Neuronal stem cell (in vitro differentiated cells): Measurements from ENCODE around the gene ZCCHC24.
A peak's percentile ranks its signal among the peaks of the same experiment; 100 is the strongest.

ENCODE experiments used
- DNase-seq: peaks from one replicate; pipeline ENCODE4 v3.0.0-alpha.2; 2013; ENCODE audit warnings: low spot score
- H2AFZ ChIP-seq: one replicate; pipeline ENCODE4 v1.6.1; 2013; ENCODE audit warnings: mild to moderate bottlenecking, low read length, inconsistent platforms
- H2AK5ac ChIP-seq: 2 replicates; pipeline ENCODE4 v1.6.1; 2013; ENCODE audit warnings: low read depth, mild to moderate bottlenecking, inconsistent platforms, low read length, moderate library complexity, mixed read lengths
- H2BK120ac ChIP-seq: 2 replicates; pipeline ENCODE4 v1.6.1; 2013; ENCODE audit warnings: low read depth, mild to moderate bottlenecking, inconsistent platforms, low read length, moderate library complexity, mixed read lengths
- H2BK12ac ChIP-seq: one replicate; pipeline ENCODE4 v1.6.1; 2013; ENCODE audit warnings: low read length, inconsistent platforms
- H2BK15ac ChIP-seq: 2 replicates; pipeline ENCODE4 v1.6.1; 2013; ENCODE audit warnings: mild to moderate bottlenecking, low read length, inconsistent platforms, mixed read lengths
- H2BK5ac ChIP-seq: one replicate; pipeline ENCODE4 v1.6.1; 2013; ENCODE audit warnings: inconsistent platforms, mild to moderate bottlenecking, low read length, moderate library complexity
- H3K14ac ChIP-seq: one replicate; pipeline ENCODE4 v1.6.1; 2013; ENCODE audit warnings: low read length, inconsistent platforms
- H3K18ac ChIP-seq: 2 replicates; pipeline ENCODE4 v1.6.1; 2013; ENCODE audit warnings: low read length, inconsistent platforms
- H3K23ac ChIP-seq: 2 replicates; pipeline ENCODE4 v1.6.1; 2013; ENCODE audit warnings: low read depth, mild to moderate bottlenecking, mixed read lengths, low read length, inconsistent platforms; ENCODE audit not compliant: poor library complexity
- H3K27ac ChIP-seq: replicated peaks from 3 replicates; pipeline ENCODE4 v1.5.1; 2013; ENCODE audit warnings: low read length, inconsistent platforms
- H3K27me3 ChIP-seq, 3 experiments: 2 replicates each; pipeline ENCODE4 v1.6.1; 2013; ENCODE audit warnings: low read length in 3 of 3, mild to moderate bottlenecking in 2 of 3, inconsistent platforms in 1 of 3, low read depth in 1 of 3, mixed read lengths in 1 of 3, moderate library complexity in 1 of 3; ENCODE audit not compliant: control insufficient read depth in 3 of 3, insufficient read depth in 3 of 3
- H3K36me3 ChIP-seq, 2 donors: replicated peaks in 1 of 2; 2 replicates each; pipeline ENCODE4 v1.6.1; 2013; ENCODE audit warnings: low read length in 2 of 2; ENCODE audit not compliant: control insufficient read depth in 2 of 2, insufficient read depth in 2 of 2
- H3K4ac ChIP-seq: 2 replicates; pipeline ENCODE4 v1.6.1; 2013; ENCODE audit warnings: inconsistent platforms, mild to moderate bottlenecking, low read length, moderate library complexity
- H3K4me1 ChIP-seq, 2 donors: 1 replicate in 1 of 2; 2 replicates in 1 of 2; pipeline ENCODE4 v1.6.1; 2013; ENCODE audit warnings: low read length in 2 of 2, low read depth in 1 of 2; ENCODE audit not compliant: control insufficient read depth in 2 of 2, insufficient read depth in 1 of 2
- H3K4me2 ChIP-seq: one replicate; pipeline ENCODE4 v1.6.1; 2013; ENCODE audit warnings: mild to moderate bottlenecking, low read length, inconsistent platforms; ENCODE audit not compliant: insufficient read depth, poor library complexity, severe bottlenecking
- H3K4me3 ChIP-seq, 2 donors: 2 replicates each; pipeline ENCODE4 v1.5.1; 2013; ENCODE audit warnings: low read length in 2 of 2, mild to moderate bottlenecking in 2 of 2, inconsistent platforms in 1 of 2, moderate library complexity in 1 of 2
- H3K79me1 ChIP-seq: one replicate; pipeline ENCODE4 v1.6.1; 2013; ENCODE audit warnings: low read depth, mild to moderate bottlenecking, inconsistent platforms, low read length, moderate library complexity
- H3K9ac ChIP-seq: one replicate; pipeline ENCODE4 v1.6.1; 2013; ENCODE audit warnings: mild to moderate bottlenecking, low read depth, low read length, inconsistent platforms; ENCODE audit not compliant: poor library complexity
- H3K9me3 ChIP-seq, 2 donors: replicated peaks in 1 of 2; 2 replicates each; pipeline versions ENCODE3 to v1.6.1; 2013; ENCODE audit warnings: low read length in 2 of 2, mild to moderate bottlenecking in 2 of 2, inconsistent platforms in 1 of 2, low read depth in 1 of 2, mixed read lengths in 1 of 2, moderate library complexity in 1 of 2; ENCODE audit not compliant: control insufficient read depth in 2 of 2, insufficient read depth in 1 of 2
- H4K8ac ChIP-seq: one replicate; pipeline ENCODE4 v1.6.1; 2013; ENCODE audit warnings: low read depth, mild to moderate bottlenecking, inconsistent platforms, low read length, moderate library complexity
- H4K91ac ChIP-seq: one replicate; pipeline ENCODE4 v1.6.1; 2013; ENCODE audit warnings: low read length, low read depth, mild to moderate bottlenecking, inconsistent platforms; ENCODE audit not compliant: poor library complexity
- WGBS, 2 donors: extraction: QIAGEN DNeasy Blood & Tissue Kit; methylation state at CpG; one replicate each; pipeline ENCODE4 v1.1.7; 2013; ENCODE audit warnings: missing lambda C conversion rate in 2 of 2, mixed read lengths in 1 of 2; ENCODE audit not compliant: insufficient read length in 2 of 2, insufficient replicate concordance in 1 of 2; ENCODE audit errors: extremely low coverage in 2 of 2; 5-methylcytosine and 5-hydroxymethylcytosine counted together

The ZCCHC24 gene

DNA sequence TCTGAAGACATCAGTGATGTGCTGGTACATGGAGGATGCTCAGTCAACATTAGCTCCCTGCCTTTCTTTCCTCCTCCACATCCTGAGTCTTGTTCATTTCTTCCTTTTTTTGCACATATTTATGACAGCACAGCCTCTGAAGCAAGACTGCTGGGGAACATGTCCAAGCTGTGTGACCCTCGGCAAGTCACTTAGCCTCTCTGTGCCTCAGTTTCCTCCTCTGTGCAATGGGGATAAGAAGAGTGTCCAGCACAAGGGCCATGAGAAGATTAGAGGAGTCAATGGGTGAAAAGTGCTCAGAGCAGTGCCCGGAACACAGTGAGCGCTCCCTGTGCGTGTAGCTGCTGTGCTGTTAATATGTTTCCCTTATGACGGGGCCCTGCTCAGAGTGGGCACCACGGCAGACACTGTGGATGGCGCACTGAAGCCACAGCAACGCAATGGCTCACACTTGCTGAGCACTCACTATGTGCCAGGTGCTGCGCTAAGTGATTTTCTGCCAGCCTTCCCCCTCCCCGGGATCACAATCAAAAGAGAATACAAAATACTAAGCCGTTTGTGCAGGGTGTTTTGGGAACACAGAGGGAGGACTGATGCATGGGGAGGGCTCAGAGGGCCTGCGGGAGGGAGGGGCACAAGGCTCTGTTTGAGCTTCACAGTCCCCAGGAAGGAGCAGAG is 28.7 kb downstream of the ZCCHC24 start:
- Histone ChIP-seq H2BK15ac (no peak overlapping the region), H2AFZ (no peak overlapping the region), H3K4me2 (no peak overlapping the region), H3K9me3 (no peaks in the 10 kb centered on the region), H4K8ac (no peak overlapping the region), H3K14ac (no peak overlapping the region), H2AK5ac (no peak overlapping the region), H3K4ac (no peak overlapping the region), H2BK120ac (no peak overlapping the region), H3K27me3 (no peaks in the 10 kb centered on the region), H3K36me3 (no peaks in the 10 kb centered on the region), H3K23ac (no peak overlapping the region), H3K79me1 (no peaks in the 10 kb centered on the region), H3K4me1 (peaks cover 0 to 2% of the 10 kb centered on the region in 2 donors), H3K27ac (no peak overlapping the region), H3K9ac (no peak overlapping the region), H2BK12ac (no peak overlapping the region), H3K18ac (peak overlapping the region; percentile 48), H2BK5ac (no peak overlapping the region), H4K91ac (no peak overlapping the region), H3K4me3 (no peak overlapping the region)
- WGBS, 2 donors, result no CpG with 5 or more reads among the region's 12 CpGs
- no peak for DNase-seq

- Histone ChIP-seq H3K4me1 (peaks cover 0 to 2% of the 10 kb centered on the region in 2 donors), H3K14ac (no peak overlapping the region), H2AFZ (no peak overlapping the region), H3K79me1 (no peaks in the 10 kb centered on the region), H3K18ac (no peak overlapping the region), H3K4me3 (no peak overlapping the region), H3K27me3 (no peaks in the 10 kb centered on the region), H3K4ac (no peak overlapping the region), H2BK12ac (no peak overlapping the region), H3K9ac (no peak overlapping the region), H4K91ac (no peak overlapping the region), H4K8ac (no peak overlapping the region), H2BK5ac (no peak overlapping the region), H2AK5ac (no peak overlapping the region), H3K4me2 (no peak overlapping the region), H2BK120ac (no peak overlapping the region), H3K36me3 (no peaks in the 10 kb centered on the region), H3K23ac (no peak overlapping the region), H3K27ac (no peak overlapping the region), H3K9me3 (no peaks in the 10 kb centered on the region), H2BK15ac (no peak overlapping the region)
- DNase-seq, result no peak
- WGBS, 2 donors, result no CpG with 5 or more reads among the region's 12 CpGs
Observed at GRCh38 chr10:79415736-79416577, 29.5 kb downstream of the ZCCHC24 start.

DNA sequence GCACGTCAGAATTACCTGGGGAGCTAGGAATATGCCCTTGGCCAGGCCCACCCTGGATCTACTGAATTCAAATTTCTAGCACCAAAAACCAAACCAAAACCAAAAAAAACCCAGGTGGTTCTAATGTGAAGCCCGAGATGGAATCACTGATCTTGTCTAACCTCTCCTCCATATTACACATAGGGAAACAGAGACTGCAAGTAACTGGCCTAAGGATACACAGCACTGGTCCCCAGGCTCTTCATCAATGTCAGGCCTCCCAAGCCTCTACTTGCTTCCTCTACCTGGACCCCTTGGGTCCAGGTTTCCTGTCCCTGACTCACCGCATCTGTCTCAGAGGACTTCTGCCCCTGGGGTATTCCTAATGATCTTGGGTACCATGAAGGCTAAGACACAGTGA is 30.7 kb downstream of the ZCCHC24 start:
- H3K36me3 ChIP-seq, result no peaks in the 10 kb centered on the region
- H4K91ac ChIP-seq, result no peak overlapping the region
- no peak overlapping the region for H3K4ac ChIP-seq
- H3K27me3 ChIP-seq, result no peaks in the 10 kb centered on the region
- H2BK5ac ChIP-seq, result no peak overlapping the region
- no peak overlapping the region for H3K14ac ChIP-seq
- no peak overlapping the region for H2BK15ac ChIP-seq
- no peak overlapping the region for H3K4me3 ChIP-seq
- H4K8ac ChIP-seq, result no peak overlapping the region
- H3K9ac ChIP-seq, result no peak overlapping the region
- no peak overlapping the region for H3K23ac ChIP-seq
- no peaks in the 10 kb centered on the region for H3K79me1 ChIP-seq
- H3K4me2 ChIP-seq, result no peak overlapping the region
- no peak overlapping the region for H3K18ac ChIP-seq
- no peak overlapping the region for H2BK120ac ChIP-seq
- no peak overlapping the region for H2AK5ac ChIP-seq
- H3K9me3 ChIP-seq, result no peaks in the 10 kb centered on the region
- WGBS, 2 donors, result no CpG with 5 or more reads among the region's 3 CpGs
- H2BK12ac ChIP-seq, result no peak overlapping the region
- H3K27ac ChIP-seq, result no peak overlapping the region
- no peak for DNase-seq
- no peaks in the 10 kb centered on the region for H3K4me1 ChIP-seq
- H2AFZ ChIP-seq, result no peak overlapping the region

GRCh38 chr10:79413196-79413595 is 32.2 kb downstream of the ZCCHC24 start:
- H3K79me1 ChIP-seq, result no peaks in the 10 kb centered on the region
- no peaks in the 10 kb centered on the region for H3K27me3 ChIP-seq
- no peak overlapping the region for H2AK5ac ChIP-seq
- no peaks in the 10 kb centered on the region for H3K36me3 ChIP-seq
- H3K27ac ChIP-seq, result no peak overlapping the region
- no peak overlapping the region for H2BK12ac ChIP-seq
- H3K14ac ChIP-seq, result no peak overlapping the region
- H3K4me2 ChIP-seq, result no peak overlapping the region
- no peak overlapping the region for H2BK15ac ChIP-seq
- no peak overlapping the region for H2BK120ac ChIP-seq
- peak overlapping the region; percentile 40 for H3K18ac ChIP-seq
- no peaks in the 10 kb centered on the region for H3K9me3 ChIP-seq
- H3K9ac ChIP-seq, result no peak overlapping the region
- H2AFZ ChIP-seq, result no peak overlapping the region
- no peak for DNase-seq
- H3K4ac ChIP-seq, result no peak overlapping the region
- H4K8ac ChIP-seq, result no peak overlapping the region
- H3K23ac ChIP-seq, result no peak overlapping the region
- no peaks in the 10 kb centered on the region for H3K4me1 ChIP-seq
- H2BK5ac ChIP-seq, result no peak overlapping the region
- no peak overlapping the region for H4K91ac ChIP-seq
- H3K4me3 ChIP-seq, result no peak overlapping the region
- WGBS, 2 donors, result no CpG with 5 or more reads among the region's 10 CpGs
